Stomach smooth muscle (tissue), 2 donors: Measurements from ENCODE around the gene FGF14.

Experiments used
- H3K27ac ChIP-seq: one replicate; pipeline ENCODE4 v1.7.0; 2013; ENCODE audit warnings: mild to moderate bottlenecking, low read length, inconsistent platforms
- H3K27me3 ChIP-seq, 2 donors: one replicate each; pipeline ENCODE4 v1.7.0; 2013; ENCODE audit warnings: low read length in 2 of 2; ENCODE audit not compliant: insufficient read depth in 2 of 2, control insufficient read depth in 1 of 2
- H3K36me3 ChIP-seq, 2 donors: one replicate each; pipeline ENCODE4 v1.7.0; 2013; ENCODE audit warnings: low read length in 2 of 2; ENCODE audit not compliant: control insufficient read depth in 2 of 2, insufficient read depth in 2 of 2
- H3K4me1 ChIP-seq: one replicate; pipeline ENCODE4 v1.7.0; 2013; ENCODE audit warnings: low read length; ENCODE audit not compliant: control insufficient read depth, insufficient read depth
- H3K4me3 ChIP-seq, 2 donors: one replicate each; pipeline ENCODE4 v1.7.0; 2013; ENCODE audit warnings: low read length in 2 of 2
- H3K9ac ChIP-seq, 2 donors: one replicate each; pipeline ENCODE4 v1.7.0; 2013; ENCODE audit warnings: low read length in 2 of 2, mild to moderate bottlenecking in 1 of 2
- H3K9me3 ChIP-seq, 2 donors: one replicate each; pipeline ENCODE4 v1.7.0; 2013; ENCODE audit warnings: low read length in 2 of 2; ENCODE audit not compliant: control insufficient read depth in 2 of 2
- donor health status: healthy.
- donor health status: Pancreatic carcinoma.

The FGF14 gene

DNA sequence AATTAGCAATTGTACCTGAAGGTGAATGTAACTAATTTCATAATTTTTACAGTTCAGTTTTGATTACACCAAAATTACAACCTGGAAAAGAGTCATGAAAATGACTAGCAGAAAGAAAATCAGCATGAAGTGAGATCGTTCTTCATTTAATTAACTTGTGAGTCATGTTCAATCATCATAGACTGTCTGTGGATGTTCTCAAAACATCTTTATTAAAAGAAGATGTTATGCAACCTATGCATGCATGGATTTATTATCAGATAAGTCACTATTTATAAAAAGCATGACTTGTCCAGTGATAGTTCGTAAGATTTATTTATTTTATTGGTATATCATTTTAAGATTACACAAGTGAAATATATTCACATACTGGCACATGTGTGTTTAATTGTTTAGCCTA, 703.4 kb downstream of the FGF14 start:
- Histone ChIP-seq H3K36me3 (no peaks in the 10 kb centered on the region), H3K27ac (no peak overlapping the region), H3K27me3 (no peaks in the 10 kb centered on the region)

DNA sequence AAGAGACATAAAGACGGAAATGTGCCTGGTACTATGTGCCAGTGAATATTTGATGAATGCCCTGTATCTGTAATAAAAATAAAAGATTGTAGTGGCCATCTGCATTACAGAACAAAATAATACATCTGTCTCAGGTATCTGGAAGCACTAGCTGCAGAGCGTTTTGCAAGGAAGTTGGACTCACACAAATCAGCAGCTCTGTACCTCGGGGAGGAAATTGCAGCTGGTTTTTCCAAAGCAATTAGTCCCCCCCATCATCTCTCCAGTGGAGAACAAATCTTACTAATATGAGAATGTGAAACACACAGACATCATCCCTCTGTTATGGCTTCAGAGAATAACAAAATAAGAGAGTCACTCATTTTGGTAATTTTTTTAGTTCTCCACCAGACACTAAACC, 704.1 kb downstream of the FGF14 start:
- Histone ChIP-seq H3K4me1 (peaks cover 2% of the 10 kb centered on the region), H3K36me3 (no peaks in the 10 kb centered on the region), H3K9ac (no peak overlapping the region), H3K27me3 (no peaks in the 10 kb centered on the region), H3K27ac (no peak overlapping the region), H3K9me3 (no peaks in the 10 kb centered on the region), H3K4me3 (no peak overlapping the region)

More for the DNA sequence above, 703.4 kb downstream of the FGF14 start:
- Histone ChIP-seq H3K9ac (no peak overlapping the region), H3K4me1 (peaks cover 2% of the 10 kb centered on the region), H3K9me3 (no peaks in the 10 kb centered on the region), H3K4me3 (no peak overlapping the region)

DNA sequence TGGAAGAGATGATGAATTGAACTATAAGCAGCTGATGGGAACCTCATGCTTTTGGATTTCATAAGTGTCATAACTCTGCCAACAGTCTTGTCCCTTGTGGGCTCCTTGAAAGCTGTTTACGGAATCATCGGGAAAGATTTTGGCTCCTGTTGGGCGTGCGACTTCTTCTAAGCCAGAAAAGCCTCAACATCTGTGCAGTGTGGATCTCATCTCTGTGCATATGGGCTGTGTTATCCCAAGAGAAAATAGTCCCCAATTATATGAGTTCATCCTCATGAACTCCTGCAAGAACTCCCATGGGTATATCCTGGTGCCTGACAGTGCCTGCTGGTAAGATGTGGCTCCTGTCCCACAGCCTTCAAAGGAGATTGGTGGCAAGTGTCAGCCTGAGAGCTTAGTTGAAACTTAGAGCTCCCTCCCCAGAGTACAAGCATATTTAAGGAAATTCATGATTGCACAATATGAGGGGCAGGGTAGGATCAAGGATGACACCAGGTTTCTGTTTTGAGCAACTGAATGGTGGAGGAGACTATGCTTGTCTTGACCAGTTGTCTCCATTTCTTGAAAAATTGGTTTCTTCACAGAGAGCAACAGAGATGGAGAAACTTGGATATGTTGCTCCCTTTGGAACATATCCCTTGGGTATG, 705.9 kb downstream of the FGF14 start:
- Histone ChIP-seq H3K27me3 (no peaks in the 10 kb centered on the region), H3K36me3 (no peaks in the 10 kb centered on the region), H3K4me1 (peaks cover 2% of the 10 kb centered on the region), H3K4me3 (no peak overlapping the region), H3K9ac (no peak overlapping the region), H3K27ac (no peak overlapping the region), H3K9me3 (no peaks in the 10 kb centered on the region)

DNA sequence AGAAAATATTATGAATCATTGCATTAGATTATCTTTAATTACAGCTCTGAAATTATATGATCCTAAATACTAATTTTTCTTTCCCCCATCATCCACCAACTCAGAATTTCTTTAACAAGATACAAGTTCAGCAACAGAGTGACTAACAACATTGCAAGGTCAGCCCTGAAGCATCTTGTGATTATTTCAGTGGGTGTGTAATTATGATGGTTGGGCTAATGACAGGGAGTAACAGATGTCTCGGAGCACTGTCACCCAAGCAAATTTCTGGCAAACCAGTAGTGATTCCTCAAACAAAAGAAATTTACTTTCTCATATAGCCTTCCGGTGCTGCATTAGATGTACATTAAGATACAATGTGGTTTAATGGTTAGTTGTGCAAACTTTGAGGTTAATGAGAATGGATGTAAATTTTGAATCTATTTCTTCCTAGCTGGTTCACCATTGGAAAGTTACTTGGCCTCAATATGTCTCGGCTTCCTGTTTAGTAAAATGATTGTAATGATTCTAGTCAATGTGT, 710.4 kb downstream of the FGF14 start:
- no peaks in the 10 kb centered on the region for H3K36me3 ChIP-seq
- no peak overlapping the region for H3K9ac ChIP-seq
- no peak overlapping the region for H3K27ac ChIP-seq
- no peaks in the 10 kb centered on the region for H3K27me3 ChIP-seq
- H3K9me3 ChIP-seq, result no peaks in the 10 kb centered on the region
- H3K4me3 ChIP-seq, result no peak overlapping the region
- peaks cover 2% of the 10 kb centered on the region for H3K4me1 ChIP-seq

DNA sequence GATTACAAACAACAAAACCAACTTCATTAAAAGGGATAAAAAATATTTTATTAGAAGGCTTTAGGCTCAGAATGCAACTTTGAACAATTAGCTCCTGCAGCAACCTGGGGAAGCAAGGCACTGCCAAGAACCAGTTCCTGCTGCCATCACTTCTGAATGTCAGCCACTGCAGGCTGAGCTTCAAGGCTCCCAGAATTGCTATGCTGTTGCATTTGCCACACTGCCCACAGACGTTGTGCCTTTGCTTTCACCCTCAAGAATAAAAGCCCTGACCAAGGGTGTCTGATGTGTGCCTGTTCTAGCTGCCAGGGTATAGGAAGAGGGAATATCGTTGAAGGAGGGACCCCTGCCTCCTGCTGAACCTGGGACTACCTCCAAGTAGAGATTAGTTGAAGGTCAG, 711.0 kb downstream of the FGF14 start:
- Histone ChIP-seq H3K4me1 (peaks cover 2% of the 10 kb centered on the region), H3K4me3 (no peak overlapping the region), H3K9me3 (no peaks in the 10 kb centered on the region), H3K9ac (no peak overlapping the region), H3K27me3 (no peaks in the 10 kb centered on the region), H3K36me3 (no peaks in the 10 kb centered on the region), H3K27ac (no peak overlapping the region)

DNA sequence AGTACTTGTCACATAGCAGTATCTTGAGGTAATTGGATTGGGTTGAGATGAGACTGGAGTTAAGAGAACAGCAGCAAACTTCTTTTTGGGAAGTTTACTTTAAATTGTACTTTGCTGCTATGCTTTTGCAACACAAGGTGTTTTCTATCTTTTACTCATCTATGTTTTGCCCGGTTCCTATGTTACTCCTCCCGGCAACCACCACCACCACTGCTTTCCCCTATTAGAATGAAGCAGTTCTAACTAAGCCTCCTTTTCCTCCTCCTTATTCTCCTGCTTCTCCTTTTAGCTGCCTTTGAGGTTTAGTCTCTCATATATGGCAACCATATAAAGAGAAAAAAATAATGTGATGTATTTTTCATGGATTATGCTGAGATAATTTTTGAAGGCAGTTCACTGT, 715.8 kb downstream of the FGF14 start:
- Histone ChIP-seq H3K27ac (no peak overlapping the region), H3K4me3 (no peak overlapping the region), H3K9me3 (no peaks in the 10 kb centered on the region), H3K4me1 (no peaks in the 10 kb centered on the region), H3K27me3 (no peaks in the 10 kb centered on the region), H3K36me3 (no peaks in the 10 kb centered on the region), H3K9ac (no peak overlapping the region)

DNA sequence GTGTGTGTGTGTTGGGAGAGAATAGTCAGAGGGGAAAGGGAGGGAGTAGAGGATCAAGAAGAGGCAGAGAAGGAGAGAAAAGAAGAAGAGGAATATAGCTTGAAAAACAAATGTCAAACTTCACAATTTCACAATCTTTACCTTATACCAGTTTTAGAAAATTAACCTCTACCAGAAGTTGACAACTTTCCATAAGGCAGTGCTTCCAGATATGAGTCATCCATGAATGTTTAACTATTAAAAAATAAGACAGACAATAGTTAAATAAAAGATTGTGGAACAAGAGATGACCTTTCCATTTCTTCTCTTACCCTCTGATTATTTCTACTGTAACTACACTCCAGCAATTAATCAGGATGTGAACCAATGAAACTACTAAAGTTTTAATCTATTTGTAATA, 720.0 kb downstream of the FGF14 start:
- Histone ChIP-seq H3K4me1 (no peaks in the 10 kb centered on the region), H3K27me3 (no peaks in the 10 kb centered on the region), H3K36me3 (no peaks in the 10 kb centered on the region), H3K27ac (no peak overlapping the region), H3K9ac (no peak overlapping the region), H3K4me3 (no peak overlapping the region), H3K9me3 (no peaks in the 10 kb centered on the region)

DNA sequence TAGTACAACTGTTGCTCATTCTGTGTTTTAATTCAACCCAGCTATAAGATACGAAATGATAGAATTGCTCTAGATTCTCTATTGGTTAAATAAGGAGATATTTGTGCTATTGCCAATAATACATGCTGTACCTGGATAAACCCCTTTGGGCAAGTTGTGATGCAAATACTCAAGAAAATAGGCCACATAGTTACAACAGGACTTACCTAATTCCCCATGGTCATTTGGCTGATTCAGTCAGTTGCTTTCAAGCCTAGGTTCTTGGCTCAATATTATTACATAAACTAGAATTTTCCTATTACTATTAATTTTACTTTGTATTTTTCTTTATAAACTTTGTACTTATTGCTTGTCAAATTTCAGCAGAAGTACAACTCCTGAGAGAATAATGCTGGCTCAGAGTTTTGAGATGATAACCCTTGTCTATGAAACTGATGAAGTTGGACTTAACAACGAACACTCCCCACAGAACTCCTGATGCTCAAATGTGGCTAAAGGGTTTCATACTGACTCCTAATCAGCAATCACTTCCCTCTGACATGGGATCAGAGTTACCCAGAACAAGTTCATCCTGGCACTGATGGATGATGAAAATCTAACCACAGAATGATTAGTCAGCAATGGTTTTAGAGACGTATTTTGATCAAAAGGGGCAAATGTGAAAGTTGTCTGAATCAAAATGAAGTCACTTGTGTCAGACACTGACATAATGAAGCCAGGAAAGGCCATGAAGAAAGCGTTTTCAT, 728.3 kb downstream of the FGF14 start:
- Histone ChIP-seq H3K4me1 (no peaks in the 10 kb centered on the region), H3K9ac (no peak overlapping the region), H3K27me3 (no peaks in the 10 kb centered on the region), H3K4me3 (no peak overlapping the region), H3K9me3 (no peaks in the 10 kb centered on the region), H3K36me3 (no peaks in the 10 kb centered on the region), H3K27ac (no peak overlapping the region)

DNA sequence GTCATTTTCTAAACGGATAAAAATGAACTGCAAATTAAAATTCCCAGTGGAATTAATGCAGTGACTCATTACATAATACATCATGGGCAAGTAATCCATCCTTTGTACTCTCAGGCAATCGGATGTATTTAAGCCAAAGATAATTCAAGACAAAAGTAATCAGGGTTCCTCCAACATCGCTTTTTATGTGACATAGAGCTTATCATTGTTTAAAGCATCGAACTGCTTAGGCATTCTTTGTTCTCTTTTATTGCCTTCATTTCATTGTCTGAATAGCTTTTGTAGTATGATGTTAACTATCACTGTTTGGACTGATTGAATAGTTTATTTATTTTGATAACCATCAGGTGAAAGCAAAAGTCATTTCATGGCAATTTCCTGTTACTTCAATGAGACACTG, 740.0 kb downstream of the FGF14 start:
- no peak overlapping the region for H3K27ac ChIP-seq
- H3K27me3 ChIP-seq, result no peaks in the 10 kb centered on the region
- H3K4me3 ChIP-seq, result no peak overlapping the region
- H3K4me1 ChIP-seq, result no peaks in the 10 kb centered on the region
- no peak overlapping the region for H3K9ac ChIP-seq
- no peaks in the 10 kb centered on the region for H3K36me3 ChIP-seq
- no peaks in the 10 kb centered on the region for H3K9me3 ChIP-seq
